Measurements from ENCODE around the gene FAM228B. TPM values are rescaled to one million over a fixed set of nuclear protein-coding genes. Genes with fewer than 3 reads are reported as not detected.
"Not testable (repeated sequence)": the region's sequence is repeated elsewhere in the genome, so short reads cannot be mapped to it uniquely, and the experiment has no call there.

The FAM228B gene
- total and polyA plus RNA-seq, 4 donors: 30.0 to 47.8 (median 33.9) TPM

DNA sequence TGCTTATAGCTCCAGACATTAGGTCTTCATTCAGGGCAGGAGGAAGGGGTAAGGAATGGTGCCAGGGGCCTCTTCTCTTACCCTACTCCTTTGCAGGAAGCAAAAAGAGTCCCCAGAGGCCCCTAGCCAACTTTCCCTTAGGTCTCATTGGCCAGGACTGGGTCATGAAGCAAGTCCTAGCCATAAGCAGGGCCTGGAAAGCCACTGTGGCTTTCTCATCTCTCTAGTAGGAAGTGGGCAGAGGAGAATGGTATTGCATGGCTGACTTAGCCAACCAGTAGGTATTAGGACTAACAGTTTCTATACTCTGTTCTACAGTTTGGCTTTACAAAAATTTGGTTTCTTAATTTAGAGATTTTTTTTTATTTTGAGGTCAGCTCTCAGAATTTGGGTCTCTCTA lies 56.4 kb downstream of the FAM228B start:
- H3K27ac ChIP-seq (ENCODE audit: low read depth in 1 of 2, low read length in 2 of 2): no peak overlapping the region

DNA sequence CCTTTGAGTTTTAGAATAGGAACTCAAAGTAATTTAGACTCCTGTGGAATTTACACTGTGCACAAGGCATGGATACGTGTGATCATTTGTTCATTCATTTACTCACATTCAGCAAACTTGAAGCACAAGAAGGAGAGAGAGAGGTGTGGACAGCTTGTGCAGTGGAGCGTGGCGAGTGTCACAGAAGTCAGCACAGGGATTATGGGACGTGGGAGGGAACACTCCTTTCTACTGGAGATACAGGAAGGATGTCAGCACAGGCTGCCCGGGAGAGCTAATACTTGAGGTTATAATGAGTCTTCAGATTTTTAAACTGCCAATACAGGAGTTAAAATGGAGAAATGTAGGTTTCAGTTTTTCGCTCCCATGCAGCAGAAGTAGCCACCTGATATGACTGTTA lies 58.6 kb downstream of the FAM228B start:
- H3K27me3 ChIP-seq (ENCODE audit: control insufficient read depth in 1 of 2, insufficient read depth in 2 of 2, low read length in 1 of 2): no peaks in the 10 kb centered on the region
- no peaks in the 10 kb centered on the region for H3K4me1 ChIP-seq (ENCODE audit: control insufficient read depth in 1 of 2, insufficient read depth in 2 of 2, low read length in 2 of 2)
- H3K4me3 ChIP-seq (ENCODE audit: low read length in 2 of 2): no peak overlapping the region
- no peak for ATAC-seq (ENCODE audit: low FRiP score)
- no peak for DNase-seq
- no peak overlapping the region for H3K27ac ChIP-seq (ENCODE audit: low read depth in 1 of 2, low read length in 2 of 2)
- intact Hi-C loops (cut with DNase I): no loop called here
- H3K9me3 ChIP-seq (ENCODE audit: control insufficient read depth, low read length): no peaks in the 10 kb centered on the region
- 90 to 93% methylated on average over 6 of the region's 6 CpGs for WGBS, 2 donors
- no peaks in the 10 kb centered on the region for H3K36me3 ChIP-seq (ENCODE audit: control insufficient read depth in 1 of 2, insufficient read depth in 2 of 2, low read length in 1 of 2)

More for the DNA sequence above, 56.4 kb downstream of the FAM228B start:
- Histone ChIP-seq H3K4me1 (ENCODE audit: control insufficient read depth in 1 of 2, insufficient read depth in 2 of 2, low read length in 2 of 2) (no peaks in the 10 kb centered on the region), H3K9me3 (ENCODE audit: control insufficient read depth, low read length) (no peaks in the 10 kb centered on the region), H3K4me3 (ENCODE audit: low read length in 2 of 2) (no peak overlapping the region), H3K27me3 (ENCODE audit: control insufficient read depth in 1 of 2, insufficient read depth in 2 of 2, low read length in 1 of 2) (no peaks in the 10 kb centered on the region), H3K36me3 (ENCODE audit: control insufficient read depth in 1 of 2, insufficient read depth in 2 of 2, low read length in 1 of 2) (no peaks in the 10 kb centered on the region)
- DNase-seq (no peak), ATAC-seq (ENCODE audit: low FRiP score) (no peak)
- intact Hi-C loops (cut with DNase I): no loop called here

DNA sequence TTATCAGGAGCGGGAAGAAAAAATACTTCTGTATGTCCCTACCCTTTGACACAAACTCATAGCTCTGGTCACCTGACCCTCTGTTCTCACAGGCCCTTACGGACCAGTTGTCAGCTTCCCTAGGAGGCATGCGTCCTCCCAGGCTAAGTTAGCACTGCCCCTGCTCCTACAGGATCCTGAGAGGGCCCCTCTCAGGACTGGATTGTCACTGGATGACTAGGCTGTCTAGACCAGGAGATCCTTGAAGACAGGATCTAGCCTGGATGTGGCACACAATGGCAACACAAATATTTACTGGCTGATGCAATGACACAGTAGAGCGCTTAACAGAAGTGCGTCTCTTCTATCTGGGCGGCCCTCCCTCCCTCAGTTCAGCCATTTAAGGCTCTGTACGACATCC lies 59.2 kb downstream of the FAM228B start:
- Histone ChIP-seq H3K4me1 (ENCODE audit: control insufficient read depth in 1 of 2, insufficient read depth in 2 of 2, low read length in 2 of 2) (no peaks in the 10 kb centered on the region), H3K4me3 (ENCODE audit: low read length in 2 of 2) (no peak overlapping the region), H3K27me3 (ENCODE audit: control insufficient read depth in 1 of 2, insufficient read depth in 2 of 2, low read length in 1 of 2) (no peaks in the 10 kb centered on the region), H3K27ac (ENCODE audit: low read depth in 1 of 2, low read length in 2 of 2) (no peak overlapping the region), H3K36me3 (ENCODE audit: control insufficient read depth in 1 of 2, insufficient read depth in 2 of 2, low read length in 1 of 2) (no peaks in the 10 kb centered on the region), H3K9me3 (ENCODE audit: control insufficient read depth, low read length) (no peaks in the 10 kb centered on the region)
- ATAC-seq (ENCODE audit: low FRiP score) (no peak), DNase-seq (no peak)
- intact Hi-C loops (cut with DNase I): no loop called here
- 96 to 97% methylated on average over 7 of the region's 7 CpGs for WGBS, 2 donors

DNA sequence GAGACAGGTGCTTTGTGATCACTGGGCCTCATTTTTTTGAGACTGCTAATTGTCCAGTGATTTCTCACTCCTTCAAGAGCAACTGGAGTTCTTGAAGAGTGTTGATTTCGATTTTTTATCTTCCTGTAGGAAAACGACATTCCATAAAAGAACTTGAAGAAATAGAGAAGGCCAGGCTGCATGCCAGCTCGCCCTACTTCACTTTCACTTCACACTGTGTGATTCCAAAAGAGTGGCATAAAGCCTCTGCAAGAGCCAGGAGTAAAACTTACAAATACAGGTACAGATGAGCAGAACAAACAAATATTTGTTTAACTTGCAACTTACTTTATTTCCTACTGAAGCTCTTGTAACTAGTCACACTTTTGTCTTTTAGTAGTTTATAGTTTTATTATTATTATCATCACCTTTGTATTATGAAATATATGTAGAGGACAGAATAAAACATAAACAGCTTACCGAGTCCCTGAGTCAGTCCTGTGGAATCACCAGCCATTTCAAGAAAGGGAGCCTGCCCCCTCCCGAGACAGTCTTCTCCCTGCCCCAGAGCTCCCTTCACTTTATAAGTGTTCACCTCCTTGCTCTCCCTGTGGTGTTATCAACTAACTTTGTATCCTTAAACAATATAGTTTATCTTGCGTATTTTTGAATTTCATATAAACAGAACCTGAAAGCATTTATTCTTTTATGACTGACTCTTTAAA lies 60.2 kb downstream of the FAM228B start:
- no peaks in the 10 kb centered on the region for H3K36me3 ChIP-seq (ENCODE audit: control insufficient read depth in 1 of 2, insufficient read depth in 2 of 2, low read length in 1 of 2)
- intact Hi-C loops (cut with DNase I): no loop called here

DNA sequence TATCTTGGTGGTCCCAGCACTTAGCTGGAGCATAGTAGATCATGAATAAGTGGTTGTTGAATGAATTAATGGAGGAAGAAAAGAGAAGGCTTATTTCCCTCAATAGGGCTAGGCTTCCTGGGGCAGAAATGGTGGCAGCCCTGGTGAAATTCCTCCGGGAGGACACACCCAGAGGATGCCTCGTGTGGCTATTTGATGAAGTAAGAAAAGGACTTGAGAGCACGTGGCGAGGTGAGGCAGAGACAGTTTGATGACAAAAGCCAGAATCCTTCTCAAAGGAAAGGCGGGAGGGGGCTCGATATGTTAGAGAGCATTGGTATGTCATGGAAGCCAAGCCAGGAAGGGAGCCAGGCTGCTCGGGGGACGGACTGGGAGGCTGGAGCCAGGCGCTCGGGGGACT lies 66.3 kb downstream of the FAM228B start:
- Histone ChIP-seq H3K9me3 (ENCODE audit: control insufficient read depth, low read length) (no peaks in the 10 kb centered on the region), H3K36me3 (ENCODE audit: control insufficient read depth in 1 of 2, insufficient read depth in 2 of 2, low read length in 1 of 2) (no peaks in the 10 kb centered on the region), H3K27me3 (ENCODE audit: control insufficient read depth in 1 of 2, insufficient read depth in 2 of 2, low read length in 1 of 2) (no peaks in the 10 kb centered on the region), H3K27ac (ENCODE audit: low read depth in 1 of 2, low read length in 2 of 2) (no peak overlapping the region), H3K4me3 (ENCODE audit: low read length in 2 of 2) (no peak overlapping the region), H3K4me1 (ENCODE audit: control insufficient read depth in 1 of 2, insufficient read depth in 2 of 2, low read length in 2 of 2) (no peaks in the 10 kb centered on the region)
- 82 to 87% methylated on average over 10 of the region's 10 CpGs for WGBS, 2 donors
- ATAC-seq (ENCODE audit: low FRiP score) (no peak), DNase-seq (no peak)
- intact Hi-C loops (cut with DNase I): no loop called here

More for the DNA sequence above, 60.2 kb downstream of the FAM228B start:
- no peak for ATAC-seq (ENCODE audit: low FRiP score)
- Histone ChIP-seq H3K9me3 (ENCODE audit: control insufficient read depth, low read length) (no peaks in the 10 kb centered on the region), H3K27ac (ENCODE audit: low read depth in 1 of 2, low read length in 2 of 2) (no peak overlapping the region), H3K4me1 (ENCODE audit: control insufficient read depth in 1 of 2, insufficient read depth in 2 of 2, low read length in 2 of 2) (no peaks in the 10 kb centered on the region), H3K27me3 (ENCODE audit: control insufficient read depth in 1 of 2, insufficient read depth in 2 of 2, low read length in 1 of 2) (no peaks in the 10 kb centered on the region), H3K4me3 (ENCODE audit: low read length in 2 of 2) (no peak overlapping the region)
- WGBS, 2 donors: 37 to 44% methylated on average over 6 of the region's 6 CpGs
- DNase-seq: no peak

DNA sequence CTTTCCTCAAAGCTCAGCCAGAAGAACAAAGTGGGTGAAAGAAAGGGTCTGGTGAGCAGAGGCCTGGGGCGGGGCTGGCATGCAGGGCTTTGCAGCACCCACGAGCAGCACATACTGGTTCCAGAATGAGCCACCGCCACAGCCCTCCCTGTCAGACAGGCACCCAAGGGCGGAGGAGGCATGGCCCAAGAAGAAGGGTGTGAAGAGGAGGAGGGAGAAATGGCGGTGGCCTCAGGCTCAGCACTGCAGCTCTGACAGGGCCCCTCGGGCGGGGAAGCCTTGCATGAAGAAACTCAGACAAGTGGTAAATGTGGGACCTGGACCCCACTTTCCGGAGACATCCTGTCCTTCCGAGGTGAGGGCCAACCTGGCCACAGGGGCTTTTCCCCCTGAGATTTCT lies 67.2 kb downstream of the FAM228B start:
- no peak for ATAC-seq (ENCODE audit: low FRiP score)

DNA sequence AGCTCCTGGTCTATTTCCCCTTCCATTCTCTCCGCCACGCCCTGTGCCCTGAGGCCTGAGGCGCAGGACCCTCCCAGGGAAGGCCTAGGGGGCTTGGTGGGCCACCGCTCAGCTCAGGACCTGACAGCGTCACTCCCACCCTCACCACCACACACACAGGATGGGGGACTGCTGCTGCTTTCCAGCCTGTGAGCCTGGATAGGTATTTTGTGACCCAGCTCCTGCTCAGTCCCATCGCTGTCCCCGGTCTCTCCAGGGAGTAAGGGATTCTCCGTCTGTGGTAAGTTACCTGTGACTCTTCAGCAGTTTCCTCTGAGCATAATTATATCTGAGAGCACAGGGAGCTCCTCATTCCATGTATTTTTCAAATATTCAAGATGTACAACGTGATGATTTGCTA lies 67.9 kb downstream of the FAM228B start:
- no peak for ATAC-seq (ENCODE audit: low FRiP score)
- Histone ChIP-seq H3K27me3 (ENCODE audit: control insufficient read depth in 1 of 2, insufficient read depth in 2 of 2, low read length in 1 of 2) (no peaks in the 10 kb centered on the region), H3K4me1 (ENCODE audit: control insufficient read depth in 1 of 2, insufficient read depth in 2 of 2, low read length in 2 of 2) (no peaks in the 10 kb centered on the region), H3K4me3 (ENCODE audit: low read length in 2 of 2) (no peak overlapping the region), H3K9me3 (ENCODE audit: control insufficient read depth, low read length) (no peaks in the 10 kb centered on the region), H3K36me3 (ENCODE audit: control insufficient read depth in 1 of 2, insufficient read depth in 2 of 2, low read length in 1 of 2) (no peaks in the 10 kb centered on the region), H3K27ac (ENCODE audit: low read depth in 1 of 2, low read length in 2 of 2) (no peak overlapping the region)
- intact Hi-C loops (cut with DNase I): no loop called here
- no peak for DNase-seq
- WGBS, 2 donors: 93 to 94% methylated on average over 9 of the region's 9 CpGs

More for the DNA sequence above, 67.2 kb downstream of the FAM228B start:
- Histone ChIP-seq H3K27me3 (ENCODE audit: control insufficient read depth in 1 of 2, insufficient read depth in 2 of 2, low read length in 1 of 2) (no peaks in the 10 kb centered on the region), H3K27ac (ENCODE audit: low read depth in 1 of 2, low read length in 2 of 2) (no peak overlapping the region), H3K9me3 (ENCODE audit: control insufficient read depth, low read length) (no peaks in the 10 kb centered on the region), H3K36me3 (ENCODE audit: control insufficient read depth in 1 of 2, insufficient read depth in 2 of 2, low read length in 1 of 2) (no peaks in the 10 kb centered on the region), H3K4me1 (ENCODE audit: control insufficient read depth in 1 of 2, insufficient read depth in 2 of 2, low read length in 2 of 2) (no peaks in the 10 kb centered on the region), H3K4me3 (ENCODE audit: low read length in 2 of 2) (no peak overlapping the region)
- 91 to 92% methylated on average over 9 of the region's 9 CpGs for WGBS, 2 donors
- DNase-seq: no peak
- intact Hi-C loops (cut with DNase I): no loop called here

DNA sequence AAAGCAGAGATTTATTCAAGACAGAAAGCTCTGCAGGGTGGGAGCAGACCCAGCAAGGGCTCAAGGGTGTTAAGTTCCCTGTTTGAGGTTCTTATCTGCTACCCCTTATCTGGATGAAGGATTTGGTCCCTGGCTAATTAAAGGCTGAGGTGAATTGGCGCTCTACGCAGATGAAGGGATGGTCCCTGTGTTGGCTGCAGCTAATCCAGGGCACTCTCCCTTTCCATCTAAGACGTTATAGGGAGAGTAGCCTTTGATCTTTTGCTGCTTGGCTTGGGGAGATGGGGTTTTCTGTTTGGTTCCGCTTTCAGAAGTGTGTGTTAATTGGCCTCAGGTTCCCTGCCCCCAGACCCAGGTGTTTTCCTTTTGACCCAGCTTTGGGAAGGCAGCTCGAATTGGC lies 68.6 kb downstream of the FAM228B start:
- no peak overlapping the region for H3K4me3 ChIP-seq (ENCODE audit: low read length in 2 of 2)
- intact Hi-C loops (cut with DNase I): no loop called here
- no peaks in the 10 kb centered on the region for H3K27me3 ChIP-seq (ENCODE audit: control insufficient read depth in 1 of 2, insufficient read depth in 2 of 2, low read length in 1 of 2)
- H3K36me3 ChIP-seq (ENCODE audit: control insufficient read depth in 1 of 2, insufficient read depth in 2 of 2, low read length in 1 of 2): no peaks in the 10 kb centered on the region
- ATAC-seq (ENCODE audit: low FRiP score): no peak
- DNase-seq: no peak
- no peaks in the 10 kb centered on the region for H3K9me3 ChIP-seq (ENCODE audit: control insufficient read depth, low read length)
- H3K4me1 ChIP-seq (ENCODE audit: control insufficient read depth in 1 of 2, insufficient read depth in 2 of 2, low read length in 2 of 2): no peaks in the 10 kb centered on the region
- no peak overlapping the region for H3K27ac ChIP-seq (ENCODE audit: low read depth in 1 of 2, low read length in 2 of 2)
- 72 to 77% methylated on average over 5 of the region's 5 CpGs for WGBS, 2 donors

DNA sequence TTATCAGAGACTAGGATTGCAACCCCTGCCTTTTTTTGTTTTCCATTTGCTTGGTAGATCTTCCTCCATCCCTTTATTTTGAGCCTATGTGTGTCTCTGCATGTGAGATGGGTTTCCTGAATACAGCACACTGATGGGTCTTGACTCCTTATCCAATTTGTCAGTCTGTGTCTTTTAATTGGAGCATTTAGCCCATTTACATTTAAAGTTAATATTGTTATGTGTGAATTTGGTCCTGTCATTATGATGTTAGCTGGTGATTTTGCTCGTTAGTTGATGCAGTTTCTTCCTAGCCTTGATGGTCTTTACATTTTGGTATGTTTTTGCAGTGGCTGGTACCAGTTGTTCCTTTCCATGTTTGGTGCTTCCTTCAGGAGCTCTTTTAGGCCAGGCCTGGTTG lies 73.9 kb downstream of the FAM228B start:
- H3K27me3 ChIP-seq (ENCODE audit: control insufficient read depth in 1 of 2, insufficient read depth in 2 of 2, low read length in 1 of 2); intact Hi-C loops (cut with DNase I); H3K27ac ChIP-seq (ENCODE audit: low read depth in 1 of 2, low read length in 2 of 2); H3K36me3 ChIP-seq (ENCODE audit: control insufficient read depth in 1 of 2, insufficient read depth in 2 of 2, low read length in 1 of 2); H3K9me3 ChIP-seq (ENCODE audit: control insufficient read depth, low read length); H3K4me1 ChIP-seq (ENCODE audit: control insufficient read depth in 1 of 2, insufficient read depth in 2 of 2, low read length in 2 of 2); DNase-seq; H3K4me3 ChIP-seq (ENCODE audit: low read length in 2 of 2); ATAC-seq (ENCODE audit: low FRiP score): not testable (repeated sequence)
- 83 to 100% methylated on average over 1 of the region's 1 CpG for WGBS, 2 donors
